ENCODE measurements around the gene ZNF438.
"Not testable (repeated sequence)": the region's sequence is repeated elsewhere in the genome, so short reads cannot be mapped to it uniquely, and the experiment has no call there.

ZNF438 gene

DNA sequence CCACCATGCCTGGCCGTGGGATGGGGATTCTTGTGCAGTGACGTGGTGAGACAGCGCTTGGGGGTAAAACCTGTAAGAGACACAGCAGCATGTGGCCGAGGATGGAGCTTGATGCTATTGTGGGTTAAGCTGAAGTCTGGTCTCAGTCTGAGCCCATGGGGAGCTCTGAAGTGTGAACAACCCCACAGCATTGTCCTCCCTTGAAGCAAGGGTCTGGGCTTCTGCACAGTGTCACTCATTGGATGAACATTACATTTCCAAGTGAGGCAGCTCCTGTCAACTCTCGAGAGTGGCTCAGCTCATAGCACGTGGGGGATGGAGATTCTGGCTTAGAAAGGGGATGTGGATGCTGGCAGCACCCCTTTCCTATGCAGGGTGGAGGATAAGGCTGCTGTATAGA lies 32.2 kb upstream of the ZNF438 start:
- no peaks in the 10 kb centered on the region for H3K4me1 Mint-ChIP-seq
- H3K9me3 Mint-ChIP-seq: no peaks in the 10 kb centered on the region
- no peaks in the 10 kb centered on the region for H3K36me3 Mint-ChIP-seq (ENCODE audit: low read depth)
- no peak overlapping the region for H3K27ac Mint-ChIP-seq
- no peak overlapping the region for H3K4me3 Mint-ChIP-seq
- H3K27me3 Mint-ChIP-seq: peaks cover 14% of the 10 kb centered on the region
- DNase-seq (no peak), ATAC-seq (no peak)

DNA sequence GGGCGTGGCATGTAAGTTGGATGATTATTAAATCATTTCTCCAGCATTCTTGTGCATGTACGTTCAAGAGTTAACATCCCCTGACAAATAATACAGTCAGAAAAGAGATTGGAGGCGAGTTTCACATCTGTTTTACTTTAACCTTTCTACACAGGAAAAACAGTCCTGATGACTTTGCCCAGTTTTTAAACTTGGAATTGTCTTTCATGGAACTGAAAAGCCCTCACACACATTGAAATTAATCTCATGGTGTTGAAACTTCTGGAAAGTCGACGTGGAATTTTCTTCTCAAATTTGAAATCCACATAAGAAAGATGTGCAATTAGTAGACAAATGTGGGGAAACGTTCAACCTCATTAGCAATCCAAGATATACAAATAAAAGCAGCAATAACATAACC lies 31.2 kb upstream of the ZNF438 start:
- no peak overlapping the region for H3K27ac Mint-ChIP-seq
- no peak for DNase-seq

DNA sequence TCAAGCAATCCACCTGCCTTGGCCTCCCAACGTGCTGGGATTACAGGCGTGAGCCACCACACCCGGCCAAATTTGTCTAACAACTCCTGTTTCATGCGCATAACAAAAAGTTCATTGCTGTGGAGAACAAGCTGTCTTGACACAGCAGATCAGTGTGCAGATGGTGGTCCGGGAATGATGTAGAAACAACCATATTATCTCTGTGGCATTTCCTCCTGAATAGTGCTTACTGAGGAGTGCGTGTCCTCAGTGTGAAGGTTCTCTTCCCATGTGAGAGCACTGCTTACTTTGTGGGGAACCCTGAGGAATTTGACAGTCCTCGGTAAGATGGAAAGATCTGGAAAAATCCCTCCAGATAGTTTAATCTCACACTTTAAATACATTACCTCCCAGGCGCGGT lies 30.3 kb upstream of the ZNF438 start:
- no peak for ATAC-seq

More for the DNA sequence above, 31.2 kb upstream of the ZNF438 start:
- no peak for ATAC-seq
- Mint-ChIP-seq H3K4me3 (no peak overlapping the region), H3K4me1 (no peaks in the 10 kb centered on the region), H3K9me3 (no peaks in the 10 kb centered on the region), H3K36me3 (ENCODE audit: low read depth) (no peaks in the 10 kb centered on the region), H3K27me3 (peaks cover 14% of the 10 kb centered on the region)

DNA sequence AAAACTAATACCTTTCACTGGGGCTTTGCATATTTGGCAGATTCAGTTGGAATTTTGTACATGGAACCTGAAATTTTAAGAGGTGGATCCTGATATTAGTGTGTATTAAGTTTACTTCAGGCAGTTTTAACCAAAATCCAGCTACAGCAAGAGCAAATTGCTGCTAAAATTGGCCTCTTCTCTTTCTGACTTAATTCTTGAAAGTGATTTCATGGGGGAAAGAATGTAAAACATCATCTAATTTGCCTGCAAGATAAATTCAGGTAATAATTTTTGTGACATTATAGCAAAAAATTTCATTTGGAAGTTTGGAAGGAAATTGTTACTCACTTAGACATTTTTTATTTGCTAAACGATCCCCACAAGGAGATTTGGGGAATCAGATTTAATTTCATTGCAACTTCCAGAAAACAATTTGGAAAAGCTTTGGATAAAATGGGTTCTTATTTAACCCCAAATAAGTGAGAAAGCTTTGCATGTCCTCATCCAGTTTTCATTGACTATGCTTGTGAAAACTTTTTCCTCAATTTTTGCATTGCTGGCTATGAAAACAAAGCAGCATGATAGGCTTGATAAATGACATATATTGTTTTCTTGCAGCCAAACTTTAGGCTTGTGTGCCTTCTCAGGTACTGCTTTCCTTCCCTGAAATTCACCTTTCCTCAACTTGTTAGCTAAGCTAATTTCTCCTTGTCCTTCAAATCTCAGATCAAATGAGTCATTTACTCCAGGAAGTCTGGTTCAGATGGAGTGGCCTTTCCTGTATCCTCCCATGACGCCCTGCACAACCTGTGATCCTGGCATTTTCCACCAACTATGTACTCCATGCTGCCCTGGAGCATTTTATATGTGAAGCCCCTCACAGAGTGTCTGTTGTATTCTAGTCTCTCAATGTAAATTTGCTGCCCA lies 27.4 kb upstream of the ZNF438 start:
- peaks cover 5% of the 10 kb centered on the region for H3K27me3 Mint-ChIP-seq
- no peak overlapping the region for H3K4me3 Mint-ChIP-seq
- ATAC-seq (no peak), DNase-seq (no peak)
- H3K27ac Mint-ChIP-seq: no peak overlapping the region
- H3K9me3 Mint-ChIP-seq: no peaks in the 10 kb centered on the region
- H3K4me1 Mint-ChIP-seq: no peaks in the 10 kb centered on the region
- no peaks in the 10 kb centered on the region for H3K36me3 Mint-ChIP-seq (ENCODE audit: low read depth)

More for the DNA sequence above, 30.3 kb upstream of the ZNF438 start:
- H3K27ac Mint-ChIP-seq: no peak overlapping the region
- H3K27me3 Mint-ChIP-seq: peaks cover 11% of the 10 kb centered on the region
- no peaks in the 10 kb centered on the region for H3K9me3 Mint-ChIP-seq
- no peaks in the 10 kb centered on the region for H3K36me3 Mint-ChIP-seq (ENCODE audit: low read depth)
- no peak overlapping the region for H3K4me3 Mint-ChIP-seq
- H3K4me1 Mint-ChIP-seq: no peaks in the 10 kb centered on the region
- DNase-seq: no peak

DNA sequence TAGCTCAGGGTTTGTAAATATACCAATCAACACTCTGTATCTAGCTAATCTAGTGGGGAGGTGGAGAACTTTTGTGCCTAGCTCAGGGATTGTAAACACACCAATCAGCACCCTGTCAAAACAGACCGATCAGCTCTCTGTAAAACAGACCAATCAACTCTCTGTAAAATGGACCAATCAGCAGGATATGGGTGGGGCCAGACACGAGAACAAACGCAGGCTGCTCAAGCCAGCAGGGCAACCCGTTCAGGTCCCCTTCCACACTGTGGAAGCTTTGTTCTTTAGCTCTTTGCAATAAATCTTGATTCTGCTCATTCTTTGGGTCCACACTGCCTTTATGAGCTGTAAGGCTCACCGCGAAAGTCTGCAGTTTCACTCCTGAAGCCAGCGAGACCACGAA lies 25.0 kb upstream of the ZNF438 start:
- ATAC-seq; H3K27ac Mint-ChIP-seq; H3K9me3 Mint-ChIP-seq; H3K4me1 Mint-ChIP-seq; DNase-seq; H3K36me3 Mint-ChIP-seq (ENCODE audit: low read depth); H3K27me3 Mint-ChIP-seq; H3K4me3 Mint-ChIP-seq: not testable (repeated sequence)

DNA sequence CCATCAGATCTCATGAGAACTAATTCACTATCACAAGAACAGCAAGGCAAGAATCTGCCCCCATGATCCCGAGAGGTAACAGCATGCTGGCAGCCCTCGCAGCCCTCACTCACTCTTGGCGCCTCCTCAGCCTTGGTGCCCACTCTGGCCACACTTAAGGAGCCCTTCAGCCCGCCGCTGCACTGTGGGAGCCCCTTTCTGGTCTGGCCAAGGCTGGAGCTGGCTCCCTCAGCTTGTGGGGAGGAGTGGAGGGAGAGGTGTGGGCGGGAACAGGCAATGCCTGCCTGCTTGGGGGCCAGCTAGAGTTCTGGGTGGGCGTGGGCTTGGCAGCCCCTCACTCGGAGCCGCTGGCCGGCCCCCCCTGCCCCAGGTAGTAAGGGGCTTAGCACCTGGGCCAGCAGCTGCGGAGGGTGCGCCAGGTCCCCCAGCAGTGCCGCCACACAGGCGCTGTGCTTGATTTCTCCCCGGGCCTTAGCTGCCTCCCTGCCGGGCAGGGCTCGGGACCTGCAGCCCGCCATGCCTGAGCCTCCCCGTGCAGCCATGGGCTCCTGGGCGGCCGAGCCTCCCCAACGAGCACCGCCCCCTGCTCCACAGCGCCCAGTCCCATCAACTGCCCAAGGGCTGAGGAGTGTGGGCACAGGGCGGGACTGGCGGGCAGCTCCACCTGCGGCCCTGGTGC lies 24.0 kb upstream of the ZNF438 start:
- Mint-ChIP-seq H3K27ac (no peak overlapping the region), H3K36me3 (ENCODE audit: low read depth) (no peaks in the 10 kb centered on the region)

DNA sequence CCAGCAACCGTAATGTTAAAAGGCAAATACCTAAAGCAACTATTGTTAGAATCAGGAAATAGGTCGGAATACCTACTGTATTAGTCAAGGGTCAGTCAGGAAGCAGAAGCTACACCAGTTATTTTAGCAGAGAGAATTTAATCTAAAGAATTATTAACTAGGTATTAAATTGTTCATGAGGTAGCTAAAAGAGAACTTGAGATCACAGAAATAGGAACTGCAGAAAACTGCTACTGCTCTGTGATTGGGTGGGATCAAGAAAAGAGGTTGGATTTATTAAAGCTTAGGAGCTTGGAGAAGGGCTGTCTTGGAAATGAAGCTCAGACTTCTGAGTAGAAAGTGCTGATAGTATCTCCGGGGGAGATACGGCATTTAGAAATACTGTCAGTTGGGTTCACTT lies 20.0 kb upstream of the ZNF438 start:
- no peak for ATAC-seq
- Mint-ChIP-seq H3K27me3 (no peaks in the 10 kb centered on the region), H3K9me3 (no peaks in the 10 kb centered on the region), H3K4me3 (no peak overlapping the region), H3K27ac (no peak overlapping the region), H3K36me3 (ENCODE audit: low read depth) (no peaks in the 10 kb centered on the region), H3K4me1 (no peaks in the 10 kb centered on the region)
- DNase-seq: no peak

More for the DNA sequence above, 24.0 kb upstream of the ZNF438 start:
- no peaks in the 10 kb centered on the region for H3K4me1 Mint-ChIP-seq
- no peaks in the 10 kb centered on the region for H3K9me3 Mint-ChIP-seq
- DNase-seq (no peak), ATAC-seq (no peak)
- no peak overlapping the region for H3K4me3 Mint-ChIP-seq
- H3K27me3 Mint-ChIP-seq: no peaks in the 10 kb centered on the region

DNA sequence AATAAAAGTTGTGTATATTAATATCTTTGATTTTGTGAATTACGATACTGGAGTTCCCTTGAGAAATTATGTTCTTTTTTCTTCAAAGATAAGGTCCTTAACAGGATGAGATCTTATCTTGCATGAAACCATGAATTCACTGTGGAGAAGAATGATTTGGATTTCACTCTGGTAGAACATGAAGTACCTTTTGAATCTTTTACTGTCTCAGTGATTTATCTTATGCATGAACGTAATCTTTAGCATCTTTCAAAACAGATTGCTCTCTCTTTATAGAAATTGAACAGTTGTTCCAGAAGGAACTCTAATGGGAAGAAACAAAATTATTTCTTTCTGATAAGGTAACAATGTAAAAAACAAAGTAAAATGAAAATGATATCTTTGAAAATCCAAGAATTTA lies 11.0 kb upstream of the ZNF438 start:
- no peak overlapping the region for H3K27ac Mint-ChIP-seq
- peaks cover 5% of the 10 kb centered on the region for H3K9me3 Mint-ChIP-seq
- no peak overlapping the region for H3K4me3 Mint-ChIP-seq
- no peaks in the 10 kb centered on the region for H3K36me3 Mint-ChIP-seq (ENCODE audit: low read depth)
- ATAC-seq (no peak), DNase-seq (no peak)
- H3K27me3 Mint-ChIP-seq: no peaks in the 10 kb centered on the region
- peaks cover 9% of the 10 kb centered on the region for H3K4me1 Mint-ChIP-seq

DNA sequence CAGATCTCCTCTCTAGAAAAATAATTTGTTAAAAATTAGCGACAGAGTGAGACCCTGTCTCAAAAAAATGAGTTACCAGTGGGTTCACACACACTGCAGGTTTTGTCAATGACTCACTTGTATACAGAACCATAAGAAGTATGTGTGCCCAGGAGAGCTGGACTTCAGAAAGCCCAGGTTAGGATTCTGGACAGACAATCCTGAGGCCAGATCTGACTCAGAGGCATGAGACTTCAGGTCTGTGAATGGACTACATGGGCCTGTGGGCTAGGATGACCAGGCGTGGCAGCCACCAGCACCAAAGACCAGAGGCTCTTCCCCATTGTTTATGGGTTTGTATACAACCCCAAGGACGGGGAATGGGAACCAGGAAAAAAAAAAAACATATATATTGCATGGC lies 9.3 kb upstream of the ZNF438 start:
- ATAC-seq (no peak), DNase-seq (no peak)
- Mint-ChIP-seq H3K4me3 (no peak overlapping the region), H3K9me3 (peaks cover 5% of the 10 kb centered on the region), H3K27me3 (no peaks in the 10 kb centered on the region), H3K27ac (no peak overlapping the region), H3K4me1 (peaks cover 9% of the 10 kb centered on the region), H3K36me3 (ENCODE audit: low read depth) (no peaks in the 10 kb centered on the region)

DNA sequence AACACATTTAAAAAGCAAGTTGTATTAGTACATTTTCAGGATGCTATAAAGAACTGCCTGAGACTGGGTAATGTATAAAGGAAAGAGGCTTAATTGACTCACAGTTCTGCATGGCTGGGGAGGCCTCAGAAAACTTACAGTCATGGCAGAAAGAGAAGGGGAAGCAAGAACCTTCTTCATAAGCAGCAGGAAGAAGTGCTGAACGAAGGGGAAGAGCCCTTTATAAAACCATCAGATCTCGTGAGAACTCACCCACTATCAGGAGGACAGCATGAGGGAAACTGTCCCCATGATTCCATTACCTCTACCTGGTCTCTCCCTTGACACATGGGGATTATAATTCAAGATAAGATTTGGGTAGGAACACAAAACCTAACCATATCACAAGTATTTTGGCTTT lies 7.3 kb upstream of the ZNF438 start:
- not testable (repeated sequence) for H3K9me3 Mint-ChIP-seq; H3K27me3 Mint-ChIP-seq; H3K4me3 Mint-ChIP-seq; DNase-seq; H3K36me3 Mint-ChIP-seq (ENCODE audit: low read depth); ATAC-seq; H3K27ac Mint-ChIP-seq; H3K4me1 Mint-ChIP-seq

DNA sequence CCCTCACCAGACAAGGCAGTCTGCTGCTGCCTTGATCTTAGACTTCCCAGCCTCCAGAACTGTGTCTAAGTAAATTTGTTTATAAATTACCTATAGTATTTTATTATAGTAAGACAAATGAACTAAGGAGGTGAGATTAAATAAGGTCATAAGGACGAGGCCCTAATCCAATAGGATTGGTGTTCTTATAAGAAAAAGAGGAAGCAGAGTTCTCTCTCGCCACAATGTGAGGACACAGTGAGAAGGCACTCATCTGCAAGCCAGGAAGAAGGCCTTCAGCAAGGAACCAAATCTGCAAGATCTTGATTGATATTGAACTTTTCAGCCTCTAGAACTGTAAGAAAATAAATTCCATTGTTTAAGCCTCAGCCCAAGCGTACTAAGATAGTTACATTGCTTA lies 6.1 kb upstream of the ZNF438 start:
- Mint-ChIP-seq H3K27me3 (no peaks in the 10 kb centered on the region), H3K9me3 (peaks cover 5% of the 10 kb centered on the region), H3K4me1 (peaks cover 12% of the 10 kb centered on the region), H3K36me3 (ENCODE audit: low read depth) (no peaks in the 10 kb centered on the region), H3K27ac (no peak overlapping the region), H3K4me3 (no peak overlapping the region)
- no peak for ATAC-seq
- no peak for DNase-seq

DNA sequence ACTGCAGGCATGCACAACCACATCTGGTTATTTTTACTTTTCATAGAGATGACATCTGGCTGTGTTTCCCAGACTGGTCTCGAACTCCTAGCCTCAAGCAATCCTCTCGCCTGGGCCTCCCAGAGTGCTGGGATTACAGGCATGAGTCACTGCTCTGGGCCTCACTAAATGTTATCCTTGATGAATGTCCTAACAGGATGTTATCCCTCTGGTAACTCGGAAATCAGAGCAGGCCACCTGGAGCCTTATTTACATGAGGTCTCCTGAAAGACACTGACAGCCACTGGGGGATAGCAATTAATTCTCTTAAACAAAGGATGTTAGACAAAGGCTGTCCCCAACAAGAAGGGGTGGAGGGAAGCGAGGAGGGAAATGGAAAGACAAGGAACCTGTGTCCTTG lies 4.5 kb upstream of the ZNF438 start:
- no peak overlapping the region for H3K27ac Mint-ChIP-seq

DNA sequence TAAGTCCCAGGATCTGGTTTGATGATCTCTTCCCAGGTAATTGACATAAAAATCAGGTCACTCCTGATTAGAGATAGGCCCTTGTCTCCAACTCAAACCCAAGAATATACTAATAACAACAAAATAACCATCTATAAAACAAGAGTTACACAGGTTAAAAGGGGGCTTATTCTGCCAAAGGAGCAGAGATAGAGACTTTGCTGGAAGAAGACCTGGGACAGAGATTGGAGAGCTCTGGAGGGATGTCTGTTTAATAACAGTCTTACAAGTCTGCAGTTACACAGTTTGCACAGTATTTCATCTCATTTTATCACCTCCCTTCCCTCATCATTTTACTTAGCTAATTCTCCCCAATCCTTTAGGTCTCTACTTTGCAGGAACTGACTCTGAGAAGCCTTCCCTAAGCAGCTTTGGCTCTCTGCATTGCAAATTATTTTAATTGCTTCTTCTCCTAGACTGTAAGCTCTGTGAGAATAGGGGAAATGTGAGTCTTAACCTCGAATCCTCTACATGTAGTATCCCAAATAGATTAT lies 3.7 kb upstream of the ZNF438 start:
- ATAC-seq: no peak
- H3K27me3 Mint-ChIP-seq: no peaks in the 10 kb centered on the region

More for the DNA sequence above, 4.5 kb upstream of the ZNF438 start:
- Mint-ChIP-seq H3K4me3 (no peak overlapping the region), H3K4me1 (peaks cover 17% of the 10 kb centered on the region), H3K36me3 (ENCODE audit: low read depth) (no peaks in the 10 kb centered on the region), H3K27me3 (no peaks in the 10 kb centered on the region), H3K9me3 (peaks cover 5% of the 10 kb centered on the region)
- no peak for ATAC-seq
- no peak for DNase-seq

DNA sequence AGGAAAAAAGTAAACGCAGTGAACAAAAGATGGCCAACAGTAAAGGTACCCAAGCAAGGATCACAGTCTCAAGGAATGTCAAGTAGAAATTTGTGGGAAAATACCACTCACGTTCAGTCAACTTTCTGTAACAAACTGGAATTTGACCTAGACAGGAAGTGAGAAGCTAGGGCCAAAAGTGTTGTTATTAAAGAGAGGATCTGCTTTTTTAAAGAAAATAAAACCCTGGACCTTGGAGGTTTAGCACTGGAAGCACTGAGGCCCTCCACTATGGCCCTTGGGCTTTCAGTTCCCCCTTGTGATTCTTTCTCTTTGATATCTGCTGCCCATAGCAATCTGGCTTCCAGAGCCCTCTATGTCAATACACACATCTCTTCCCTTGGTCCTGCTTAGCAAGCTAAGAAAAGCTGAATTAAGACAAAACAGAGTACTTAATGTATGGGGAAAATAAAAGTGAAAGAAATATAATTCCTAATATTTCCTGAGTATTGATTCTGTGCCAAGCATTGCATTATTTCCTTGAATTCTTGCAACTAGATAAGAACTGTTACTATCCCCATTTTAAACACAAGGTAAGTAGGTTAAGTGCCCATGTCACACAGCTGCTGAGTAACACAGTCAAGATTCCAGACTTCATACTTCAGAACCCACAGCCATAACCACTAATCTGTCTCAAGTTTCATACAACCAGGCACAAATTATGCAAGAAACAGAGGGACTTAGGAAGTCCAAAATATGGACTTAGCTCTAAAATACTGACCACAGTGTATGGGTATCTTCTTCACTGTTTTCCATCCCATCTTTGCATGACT lies 2.6 kb upstream of the ZNF438 start:
- no peak overlapping the region for H3K27ac Mint-ChIP-seq
- ATAC-seq: no peak
- H3K4me1 Mint-ChIP-seq: peaks cover 20% of the 10 kb centered on the region
- no peaks in the 10 kb centered on the region for H3K36me3 Mint-ChIP-seq (ENCODE audit: low read depth)
- H3K9me3 Mint-ChIP-seq: peaks cover 5% of the 10 kb centered on the region
- no peak for DNase-seq
- no peaks in the 10 kb centered on the region for H3K27me3 Mint-ChIP-seq
- no peak overlapping the region for H3K4me3 Mint-ChIP-seq

More for the DNA sequence above, 3.7 kb upstream of the ZNF438 start:
- Mint-ChIP-seq H3K4me1 (peaks cover 23% of the 10 kb centered on the region), H3K9me3 (peaks cover 5% of the 10 kb centered on the region), H3K27ac (no peak overlapping the region), H3K36me3 (ENCODE audit: low read depth) (no peaks in the 10 kb centered on the region), H3K4me3 (no peak overlapping the region)
- no peak for DNase-seq
